IPS-18c (cell line): ENCODE results near the gene HDDC3.
"Not testable (repeated sequence)": the region's sequence is repeated elsewhere in the genome, so short reads cannot be mapped to it uniquely, and the experiment has no call there.

Source experiments
- H3K4me3 ChIP-seq: 2 replicates; pipeline ENCODE4 v1.7.0; 2013; ENCODE audit warnings: low read depth, mild to moderate bottlenecking, low read length, moderate library complexity; ENCODE audit not compliant: insufficient read depth
- H3K9me3 ChIP-seq: one replicate; pipeline ENCODE4 v1.6.1; 2013; ENCODE audit warnings: mild to moderate bottlenecking, low read length, moderate library complexity; ENCODE audit not compliant: control insufficient read depth, insufficient read depth

The HDDC3 gene

GRCh38 chr15:90917569-90917968, 14.8 kb downstream of the HDDC3 start:
- H3K9me3 ChIP-seq, result no peaks in the 10 kb centered on the region

GRCh38 chr15:90916461-90916860, 15.9 kb downstream of the HDDC3 start:
- Histone ChIP-seq H3K9me3 (no peaks in the 10 kb centered on the region), H3K4me3 (no peak overlapping the region)

More at GRCh38 chr15:90917569-90917968, 14.8 kb downstream of the HDDC3 start:
- H3K4me3 ChIP-seq, result no peak overlapping the region

DNA sequence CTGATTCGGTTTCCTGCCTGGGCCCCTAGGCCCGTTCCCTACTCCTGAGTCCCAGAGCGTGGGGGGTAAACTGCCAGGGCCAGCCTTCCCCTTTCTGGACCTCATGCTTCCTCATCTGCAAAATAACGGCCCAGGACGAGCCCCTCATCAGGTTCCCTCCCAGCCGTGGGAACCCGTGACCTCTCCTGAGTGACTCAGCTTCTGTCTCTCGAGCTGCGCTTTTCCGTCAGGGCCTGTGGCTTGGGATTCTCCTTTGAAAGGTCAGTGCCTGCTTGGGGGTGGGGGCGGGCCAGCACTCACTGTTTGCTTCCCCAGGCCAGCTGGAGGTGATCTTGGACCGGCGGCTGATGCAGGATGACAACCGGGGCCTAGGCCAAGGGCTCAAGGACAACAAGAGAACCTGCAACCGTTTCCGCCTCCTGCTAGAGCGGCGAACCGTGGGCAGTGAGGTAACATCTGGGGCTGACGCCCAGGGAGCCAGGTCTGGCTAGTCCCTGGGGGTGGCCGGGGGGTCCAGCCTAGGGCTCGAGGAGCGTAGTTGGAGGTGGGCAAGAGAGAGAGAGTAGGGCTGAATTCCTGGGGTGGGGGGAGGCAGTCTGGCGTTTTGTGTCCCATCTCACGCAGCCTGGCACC, 16.4 kb downstream of the HDDC3 start:
- no peaks in the 10 kb centered on the region for H3K9me3 ChIP-seq
- no peak overlapping the region for H3K4me3 ChIP-seq

DNA sequence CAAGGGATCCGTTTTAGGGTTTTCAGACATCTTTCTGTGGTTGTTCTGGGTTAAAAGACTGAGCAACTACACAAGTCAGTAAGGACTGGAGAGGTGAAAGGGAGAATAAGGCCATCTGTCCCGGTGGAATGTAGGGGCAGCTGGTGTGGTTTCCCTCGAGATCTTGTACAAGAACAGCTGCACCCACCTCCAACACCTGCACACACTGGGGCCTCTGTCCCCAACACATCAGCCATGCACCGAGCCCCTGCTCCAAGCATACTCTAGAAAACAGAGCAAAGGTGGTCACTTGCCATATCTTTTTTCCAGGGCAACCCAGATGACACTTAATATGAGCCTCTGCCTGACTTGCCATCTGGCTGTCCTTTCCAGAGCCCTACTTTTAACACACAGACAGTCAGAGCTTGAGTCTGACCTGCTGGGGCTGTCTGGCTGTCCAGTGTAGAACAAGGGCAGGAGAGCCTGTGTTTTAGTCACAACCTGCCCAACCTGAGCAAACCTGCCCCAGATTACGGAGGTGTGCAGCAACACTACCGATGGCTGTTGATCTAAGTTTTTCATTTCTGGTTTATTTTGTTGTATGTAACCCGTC, 17.0 kb downstream of the HDDC3 start:
- H3K9me3 ChIP-seq, result no peaks in the 10 kb centered on the region
- H3K4me3 ChIP-seq, result no peak overlapping the region

- Histone ChIP-seq H3K9me3 (no peaks in the 10 kb centered on the region), H3K4me3 (no peak overlapping the region)
Observed at GRCh38 chr15:90914305-90915080, 17.9 kb downstream of the HDDC3 start.

GRCh38 chr15:90913398-90913944, 18.9 kb downstream of the HDDC3 start:
- Histone ChIP-seq H3K9me3 (no peaks in the 10 kb centered on the region), H3K4me3 (no peak overlapping the region)

DNA sequence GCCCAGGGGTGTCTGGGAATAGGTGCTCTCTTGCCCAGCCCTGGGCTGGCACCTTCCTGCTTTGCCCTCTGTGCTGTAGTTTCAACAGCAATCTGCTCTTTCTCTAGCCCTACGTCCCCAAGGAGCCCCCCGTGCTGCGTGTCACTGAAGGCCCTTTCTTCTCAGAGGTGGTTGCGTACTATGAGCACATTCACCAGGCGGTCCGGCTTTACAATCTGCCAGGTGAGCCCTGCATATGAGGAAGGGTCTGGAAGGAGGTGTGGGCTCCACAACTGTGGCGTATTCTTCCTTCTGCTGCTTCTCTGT, 19.6 kb downstream of the HDDC3 start:
- Histone ChIP-seq H3K9me3 (no peaks in the 10 kb centered on the region), H3K4me3 (no peak overlapping the region)

DNA sequence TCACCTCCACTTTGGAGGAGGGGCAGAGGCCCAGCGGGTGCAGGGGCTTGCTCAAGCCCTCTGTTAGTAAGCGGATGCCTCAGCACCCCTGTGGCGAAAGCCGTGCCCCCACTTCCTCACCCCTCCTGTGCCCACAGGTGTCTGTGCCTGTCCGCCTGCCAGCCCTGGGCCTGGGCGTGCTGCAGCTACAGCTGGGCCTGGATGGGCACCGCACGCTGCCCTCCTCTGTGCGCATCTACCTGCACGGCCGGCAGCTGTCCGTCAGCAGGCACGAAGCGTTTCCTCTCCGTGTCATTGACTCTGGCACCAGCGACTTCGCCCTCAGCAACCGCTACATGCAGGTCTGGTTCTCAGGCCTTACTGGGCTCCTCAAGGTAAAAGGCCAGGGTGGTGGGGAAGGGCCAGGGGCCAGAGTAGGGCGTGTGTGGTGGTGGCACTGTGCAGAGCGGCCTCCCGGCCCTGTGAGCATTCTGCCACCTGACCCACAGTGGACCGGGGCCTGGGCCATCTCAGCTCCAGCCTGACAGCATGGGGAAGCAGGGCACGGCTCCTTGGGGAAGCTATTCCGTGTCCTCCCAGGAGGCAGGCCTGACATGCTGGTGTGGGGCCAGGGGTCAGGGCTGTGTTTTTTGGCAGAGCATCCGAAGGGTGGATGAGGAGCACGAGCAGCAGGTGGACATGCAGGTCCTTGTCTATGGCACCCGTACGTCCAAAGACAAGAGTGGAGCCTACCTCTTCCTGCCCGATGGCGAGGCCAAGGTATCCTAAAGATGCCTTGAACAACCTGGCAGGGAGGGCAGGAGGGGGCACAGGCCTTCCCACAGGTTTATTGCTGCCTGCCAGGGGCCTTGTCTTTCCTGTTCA, 20.2 kb downstream of the HDDC3 start:
- Histone ChIP-seq H3K9me3 (no peaks in the 10 kb centered on the region), H3K4me3 (no peak overlapping the region)

DNA sequence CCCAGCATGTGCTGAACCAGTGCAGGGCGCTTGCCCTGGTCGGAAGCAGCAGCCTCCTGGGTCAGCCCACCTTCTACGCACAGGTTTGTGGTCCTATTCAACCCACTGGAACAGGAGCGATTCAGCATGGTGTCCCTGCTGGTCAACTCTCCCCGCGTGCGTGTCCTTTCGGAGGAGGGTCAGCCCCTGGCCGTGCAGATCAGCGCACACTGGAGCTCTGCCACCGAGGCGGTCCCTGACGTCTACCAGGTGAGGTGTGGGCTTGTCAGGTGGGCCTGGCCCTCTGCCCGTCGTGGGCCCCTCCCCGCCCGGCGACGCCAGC, 21.1 kb downstream of the HDDC3 start:
- Histone ChIP-seq H3K9me3 (no peaks in the 10 kb centered on the region), H3K4me3 (no peak overlapping the region)

- H3K9me3 ChIP-seq, result no peaks in the 10 kb centered on the region
- no peak overlapping the region for H3K4me3 ChIP-seq
Observed at GRCh38 chr15:90910441-90911301, 21.7 kb downstream of the HDDC3 start.

- H3K9me3 ChIP-seq, result no peaks in the 10 kb centered on the region
- H3K4me3 ChIP-seq, result no peak overlapping the region
Observed at GRCh38 chr15:90909976-90910375, 22.4 kb downstream of the HDDC3 start.

GRCh38 chr15:90909449-90909848, 22.9 kb downstream of the HDDC3 start:
- not testable (repeated sequence) for H3K9me3 ChIP-seq, H3K4me3 ChIP-seq

GRCh38 chr15:90907838-90908507, 24.4 kb downstream of the HDDC3 start:
- H3K9me3 ChIP-seq, result no peaks in the 10 kb centered on the region
- no peak overlapping the region for H3K4me3 ChIP-seq

- Histone ChIP-seq H3K4me3 (no peak overlapping the region), H3K9me3 (no peaks in the 10 kb centered on the region)
Observed at GRCh38 chr15:90907051-90907660, 25.2 kb downstream of the HDDC3 start.

DNA sequence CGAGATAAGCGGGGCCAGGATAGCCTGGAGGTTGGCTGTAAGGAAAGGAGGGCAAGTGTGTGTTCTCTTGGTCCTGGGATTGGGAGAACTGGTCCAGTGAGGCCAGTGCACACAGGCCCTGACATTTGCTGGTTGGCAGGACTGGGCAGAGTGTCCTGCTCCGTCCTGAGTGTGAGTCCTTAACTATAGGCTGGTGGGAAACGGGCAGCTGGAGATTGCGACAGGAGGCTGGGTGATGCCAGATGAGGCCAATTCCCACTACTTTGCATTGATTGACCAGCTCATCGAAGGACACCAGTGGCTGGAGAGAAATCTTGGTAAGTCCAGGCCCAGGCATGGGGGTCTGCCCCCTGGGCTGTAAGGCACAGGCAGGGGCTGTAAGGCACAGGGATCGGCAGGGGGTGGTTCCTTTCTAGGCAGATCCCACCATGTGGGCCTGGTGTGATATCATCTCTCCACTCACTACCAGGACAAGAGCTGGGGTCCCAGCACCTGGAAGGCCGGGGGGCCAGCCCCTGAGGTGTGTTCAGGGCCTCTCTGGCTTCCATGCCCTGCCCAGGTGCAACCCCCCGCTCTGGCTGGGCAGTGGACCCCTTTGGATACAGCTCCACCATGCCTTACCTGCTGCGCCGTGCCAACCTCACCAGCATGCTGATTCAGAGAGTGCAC, 26.0 kb downstream of the HDDC3 start:
- no peak overlapping the region for H3K4me3 ChIP-seq
- no peaks in the 10 kb centered on the region for H3K9me3 ChIP-seq
